Measurements from ENCODE around the gene IL31RA.

DNA sequence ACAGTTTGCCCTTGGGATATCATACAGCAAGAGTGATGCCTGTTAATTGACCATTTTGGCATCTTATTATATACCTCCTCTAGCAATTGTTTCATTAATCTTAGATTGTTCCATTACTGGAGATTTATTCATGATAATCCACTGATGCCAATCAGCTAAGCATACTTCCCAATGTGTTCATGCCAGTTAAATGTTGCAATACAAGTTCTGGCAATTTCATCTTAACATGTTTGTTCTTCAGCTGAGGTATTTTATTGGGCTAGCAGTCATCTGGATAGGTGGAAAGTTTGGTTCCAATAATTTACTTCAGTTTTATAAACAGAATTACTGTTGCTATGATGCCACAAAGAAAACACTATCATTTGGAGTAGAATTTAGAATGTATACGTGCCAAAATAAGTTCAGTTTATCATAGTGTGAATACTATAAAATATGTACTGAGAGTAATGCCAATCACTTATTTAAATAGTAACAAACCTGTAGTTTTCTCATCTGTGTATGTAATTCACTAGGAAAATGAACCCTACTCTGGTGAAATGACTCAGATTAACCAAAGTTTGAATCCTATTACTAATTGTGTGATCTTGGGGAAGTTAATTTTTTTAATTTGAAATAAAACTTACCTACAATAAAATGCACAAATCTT lies 27.9 kb upstream of the IL31RA start:
- TF ChIP-seq, protein P1, sequence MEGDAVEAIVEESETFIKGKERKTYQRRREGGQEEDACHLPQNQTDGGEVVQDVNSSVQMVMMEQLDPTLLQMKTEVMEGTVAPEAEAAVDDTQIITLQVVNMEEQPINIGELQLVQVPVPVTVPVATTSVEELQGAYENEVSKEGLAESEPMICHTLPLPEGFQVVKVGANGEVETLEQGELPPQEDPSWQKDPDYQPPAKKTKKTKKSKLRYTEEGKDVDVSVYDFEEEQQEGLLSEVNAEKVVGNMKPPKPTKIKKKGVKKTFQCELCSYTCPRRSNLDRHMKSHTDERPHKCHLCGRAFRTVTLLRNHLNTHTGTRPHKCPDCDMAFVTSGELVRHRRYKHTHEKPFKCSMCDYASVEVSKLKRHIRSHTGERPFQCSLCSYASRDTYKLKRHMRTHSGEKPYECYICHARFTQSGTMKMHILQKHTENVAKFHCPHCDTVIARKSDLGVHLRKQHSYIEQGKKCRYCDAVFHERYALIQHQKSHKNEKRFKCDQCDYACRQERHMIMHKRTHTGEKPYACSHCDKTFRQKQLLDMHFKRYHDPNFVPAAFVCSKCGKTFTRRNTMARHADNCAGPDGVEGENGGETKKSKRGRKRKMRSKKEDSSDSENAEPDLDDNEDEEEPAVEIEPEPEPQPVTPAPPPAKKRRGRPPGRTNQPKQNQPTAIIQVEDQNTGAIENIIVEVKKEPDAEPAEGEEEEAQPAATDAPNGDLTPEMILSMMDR (IDR thresholded peaks at IDR 0.05) = no peak
- TF ChIP-seq POLR2A (IDR thresholded peaks at IDR 0.05) = no peak

Measured in breast epithelium (tissue), 3 donors.